ENCODE results near the gene ZNF836.
"Not testable (repeated sequence)": the region's sequence is repeated elsewhere in the genome, so short reads cannot be mapped to it uniquely, and the experiment has no call there.

The ZNF836 gene

DNA sequence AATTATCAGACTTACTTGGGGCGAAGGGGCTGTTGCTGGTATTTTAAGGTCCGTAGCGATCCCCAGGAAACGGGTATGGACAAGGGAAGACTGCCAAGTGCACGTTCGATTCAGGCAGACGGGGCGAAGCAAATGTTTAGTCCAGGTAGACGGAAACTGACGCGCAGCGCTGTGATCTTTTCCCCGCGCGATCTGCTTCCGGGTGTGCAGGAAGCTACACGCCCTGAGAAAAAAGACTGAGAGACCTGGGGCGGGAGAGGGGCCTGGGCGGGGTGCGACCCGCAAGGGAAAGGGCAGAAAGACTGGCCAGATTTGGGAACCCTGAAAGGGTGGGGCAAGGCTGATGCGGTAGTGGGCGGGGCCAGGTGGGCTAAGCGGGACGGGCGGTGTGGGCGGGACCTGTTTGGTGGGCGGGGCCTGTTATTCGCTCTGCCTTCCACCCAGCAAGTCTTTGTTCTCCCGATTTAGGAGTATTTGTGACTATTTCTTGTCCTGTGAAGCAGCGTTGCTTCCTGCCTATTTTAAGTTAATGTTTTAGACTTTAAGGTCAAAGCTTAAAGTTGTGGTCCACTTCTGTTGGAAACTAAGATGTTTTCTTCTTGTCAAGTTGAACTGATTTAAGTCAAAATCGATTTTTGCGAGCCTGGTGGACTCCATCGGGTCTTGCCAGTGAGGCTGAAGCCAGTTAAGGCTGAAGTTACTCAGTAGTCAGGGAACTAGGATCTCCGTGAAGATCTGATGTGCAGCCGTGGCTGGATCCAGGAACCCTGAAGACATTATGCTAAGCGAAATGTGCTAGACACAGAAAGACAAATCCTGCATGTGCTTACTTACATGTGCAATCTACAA is at the start of gene ZNF836:
TSS of gene ZNF836 (minus strand) at position 301 of the 849 bp plus-strand sequence. CDS start 3,549 bp downstream, outside the sequence.
- peak; percentile 53 for DNase-seq (ENCODE audit: low read depth)

DNA sequence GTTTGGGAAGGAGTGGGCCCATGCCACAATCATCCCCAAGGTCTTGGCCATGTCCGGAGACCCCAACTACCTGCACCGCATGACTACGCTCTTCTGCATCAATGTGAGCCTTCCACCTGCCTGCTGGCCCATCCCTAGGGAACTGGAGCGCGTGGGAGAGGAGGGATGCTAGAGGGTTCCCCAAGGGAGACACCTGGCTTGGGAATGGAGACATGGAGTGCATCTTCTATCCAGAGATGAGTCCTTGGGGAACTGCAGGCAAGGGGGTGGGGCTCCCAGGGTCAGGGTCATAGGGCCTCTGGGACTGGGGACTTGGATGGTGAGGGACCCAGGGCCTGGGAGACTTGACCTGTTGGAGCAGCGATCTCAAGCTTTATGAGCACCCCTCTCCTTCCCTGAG is 49.6 kb upstream of the ZNF836 start:
- no peak for DNase-seq (ENCODE audit: low read depth)

GRCh38 chr19:52219611-52220010 is 48.2 kb upstream of the ZNF836 start:
- DNase-seq (ENCODE audit: low read depth) = no peak

- DNase-seq (ENCODE audit: low read depth) = no peak
Observed at GRCh38 chr19:52217576-52217975, 46.2 kb upstream of the ZNF836 start.

GRCh38 chr19:52216401-52216800 is 45.0 kb upstream of the ZNF836 start:
- no peak for DNase-seq (ENCODE audit: low read depth)

DNA sequence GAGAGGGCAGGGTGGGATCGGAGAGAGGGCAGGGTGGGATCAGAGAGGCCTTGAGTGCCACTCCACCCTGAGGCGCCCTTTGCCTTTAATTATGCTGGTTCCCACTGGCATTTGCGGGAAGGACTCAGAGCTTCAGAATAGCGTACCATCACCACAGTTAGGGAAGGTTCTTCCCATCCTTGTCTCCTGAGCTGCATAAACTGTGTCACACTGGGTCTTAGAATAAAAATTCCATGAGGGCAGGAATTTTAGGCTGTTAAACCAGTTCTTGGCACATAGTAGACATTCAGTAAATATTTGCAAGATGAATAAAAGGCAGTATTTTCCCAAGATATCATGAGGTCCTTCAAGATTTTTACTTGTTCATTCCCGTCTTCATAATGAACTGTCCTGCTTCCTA is 42.8 kb upstream of the ZNF836 start:
- DNase-seq (ENCODE audit: low read depth) = no peak

DNA sequence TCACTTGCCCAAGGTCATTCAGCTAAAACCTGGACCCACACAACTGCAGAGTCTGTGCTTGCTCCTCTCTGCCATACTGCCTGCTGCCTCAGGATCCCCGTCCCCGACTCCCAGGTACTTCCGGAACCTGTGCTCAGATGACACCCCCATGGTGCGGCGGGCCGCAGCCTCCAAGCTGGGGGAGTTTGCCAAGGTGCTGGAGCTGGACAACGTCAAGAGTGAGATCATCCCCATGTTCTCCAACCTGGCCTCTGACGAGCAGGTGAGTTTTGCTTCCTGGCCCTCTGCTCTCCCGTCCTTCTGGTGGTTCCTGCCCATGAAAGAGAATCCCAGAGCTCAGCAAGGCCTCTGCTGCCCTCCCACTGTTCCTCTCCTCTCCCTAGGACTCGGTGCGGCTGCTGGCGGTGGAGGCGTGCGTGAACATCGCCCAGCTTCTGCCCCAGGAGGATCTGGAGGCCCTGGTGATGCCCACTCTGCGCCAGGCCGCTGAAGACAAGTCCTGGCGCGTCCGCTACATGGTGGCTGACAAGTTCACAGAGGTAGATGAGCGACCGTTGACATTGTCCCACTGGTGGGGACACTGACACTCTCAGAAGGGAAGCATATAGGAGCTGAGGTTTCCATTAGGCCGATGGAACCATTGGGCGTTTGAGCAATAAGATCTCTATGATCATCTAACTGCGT is 41.3 kb upstream of the ZNF836 start:
- no peak for DNase-seq (ENCODE audit: low read depth)

GRCh38 chr19:52211926-52212571 is 40.6 kb upstream of the ZNF836 start:
- DNase-seq (ENCODE audit: low read depth) = no peak

GRCh38 chr19:52211203-52211602 is 39.8 kb upstream of the ZNF836 start:
- DNase-seq (ENCODE audit: low read depth) = no peak

DNA sequence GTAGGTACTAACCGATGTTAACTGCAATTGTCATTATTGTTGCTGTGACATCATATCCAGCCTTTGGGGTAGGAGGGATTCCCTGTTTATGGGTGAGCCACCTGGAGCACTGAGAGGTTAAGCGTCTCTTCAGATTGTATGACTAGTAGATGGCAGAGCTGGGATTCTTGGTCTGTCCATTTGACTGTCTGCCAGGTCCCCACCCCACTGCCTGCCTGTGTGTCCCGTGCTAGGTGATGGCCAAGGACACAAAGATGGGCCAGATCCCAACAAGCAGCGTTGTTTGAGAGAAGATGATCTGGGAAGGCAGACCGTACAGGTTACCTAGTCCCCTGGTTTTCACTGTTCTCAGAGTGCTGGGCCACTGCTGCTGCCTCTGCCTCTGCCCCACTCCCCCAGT is 35.1 kb upstream of the ZNF836 start:
- no peak for DNase-seq (ENCODE audit: low read depth)

GRCh38 chr19:52200755-52201391 is 29.5 kb upstream of the ZNF836 start:
- not testable (repeated sequence) for DNase-seq (ENCODE audit: low read depth)

DNA sequence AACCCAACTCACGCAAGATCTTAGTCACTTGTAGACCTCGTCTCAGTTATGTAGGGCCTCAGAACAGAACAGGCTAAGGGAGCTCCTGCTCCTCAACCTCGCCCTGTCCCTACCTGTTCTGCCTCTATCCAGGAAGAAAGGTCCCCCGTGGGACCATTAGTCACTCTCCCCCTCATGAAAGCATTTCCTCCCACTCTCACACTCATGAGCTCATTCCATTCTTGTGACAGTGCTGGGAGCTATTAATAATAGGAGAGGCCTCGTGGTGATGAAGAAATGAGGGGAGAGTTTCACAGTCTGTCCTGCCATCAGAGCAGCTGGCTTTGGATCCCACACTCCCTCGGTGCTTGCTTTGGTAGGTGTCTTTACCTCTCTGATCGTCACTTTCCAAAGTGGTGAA is 28.6 kb upstream of the ZNF836 start:
- peak; percentile 84 for DNase-seq (ENCODE audit: low read depth)

- DNase-seq (ENCODE audit: low read depth) = no peak
Observed at GRCh38 chr19:52198678-52199077, 27.3 kb upstream of the ZNF836 start.

DNA sequence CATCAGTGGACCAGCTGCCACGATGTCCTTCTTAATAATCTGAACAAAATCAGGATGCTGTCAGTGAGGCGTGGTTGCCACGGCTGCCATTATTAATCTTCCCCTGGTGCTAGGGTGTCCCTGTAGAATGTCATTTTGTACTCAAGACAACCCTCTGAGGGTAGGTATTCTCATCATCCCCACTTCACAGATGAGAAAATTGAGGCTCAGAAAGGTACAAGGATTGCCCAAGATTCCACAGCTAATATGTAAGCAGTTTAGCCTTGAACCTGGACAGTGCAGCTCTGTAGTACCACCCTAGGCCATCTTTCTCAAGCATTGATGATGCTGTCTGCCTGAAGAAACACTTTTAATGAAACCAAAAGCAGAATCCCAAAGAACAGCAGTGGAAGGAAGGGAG is 26.5 kb upstream of the ZNF836 start:
- DNase-seq (ENCODE audit: low read depth) = no peak

DNA sequence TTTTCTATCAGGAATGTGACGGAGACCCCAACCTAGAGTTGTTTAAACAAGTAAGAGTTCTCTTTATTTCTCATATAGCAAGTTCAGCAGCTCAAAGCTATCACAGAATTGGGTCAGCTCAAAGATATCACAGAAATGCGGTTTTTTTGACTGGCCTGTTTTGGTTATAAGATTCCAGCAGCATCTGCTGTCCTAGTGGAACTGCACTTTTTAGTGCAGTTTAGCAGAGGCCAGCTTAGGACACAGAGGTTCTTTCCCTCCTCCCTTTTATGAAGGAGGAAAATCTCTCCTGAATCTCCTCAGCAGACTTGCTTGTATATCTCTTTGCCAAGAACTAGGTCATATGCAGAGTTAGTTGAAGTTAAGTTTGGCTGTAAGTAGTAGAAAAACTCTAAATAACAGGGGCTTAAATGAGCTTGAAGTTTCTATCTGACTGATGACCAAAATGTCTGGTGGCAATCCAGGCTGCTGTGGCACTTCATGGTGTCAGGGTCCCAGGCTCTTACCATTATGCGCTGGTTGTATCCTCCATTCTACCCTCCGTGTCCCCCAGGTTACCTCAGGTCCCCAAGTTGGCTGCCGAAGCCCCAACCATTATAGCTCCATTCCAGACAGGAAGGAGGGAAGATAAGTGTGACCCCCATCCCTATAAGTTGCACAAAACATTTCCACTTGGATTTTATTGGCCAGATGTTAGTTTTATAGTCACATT is 25.0 kb upstream of the ZNF836 start:
- DNase-seq (ENCODE audit: low read depth) = no peak

- no peak for DNase-seq (ENCODE audit: low read depth)
Observed at GRCh38 chr19:52191951-52192350, 20.5 kb upstream of the ZNF836 start.

- no peak for DNase-seq (ENCODE audit: low read depth)
Observed at GRCh38 chr19:52191389-52191788, 20.0 kb upstream of the ZNF836 start.

- DNase-seq (ENCODE audit: low read depth) = peak; percentile 35
Observed at GRCh38 chr19:52190487-52191293, 19.3 kb upstream of the ZNF836 start.

DNA sequence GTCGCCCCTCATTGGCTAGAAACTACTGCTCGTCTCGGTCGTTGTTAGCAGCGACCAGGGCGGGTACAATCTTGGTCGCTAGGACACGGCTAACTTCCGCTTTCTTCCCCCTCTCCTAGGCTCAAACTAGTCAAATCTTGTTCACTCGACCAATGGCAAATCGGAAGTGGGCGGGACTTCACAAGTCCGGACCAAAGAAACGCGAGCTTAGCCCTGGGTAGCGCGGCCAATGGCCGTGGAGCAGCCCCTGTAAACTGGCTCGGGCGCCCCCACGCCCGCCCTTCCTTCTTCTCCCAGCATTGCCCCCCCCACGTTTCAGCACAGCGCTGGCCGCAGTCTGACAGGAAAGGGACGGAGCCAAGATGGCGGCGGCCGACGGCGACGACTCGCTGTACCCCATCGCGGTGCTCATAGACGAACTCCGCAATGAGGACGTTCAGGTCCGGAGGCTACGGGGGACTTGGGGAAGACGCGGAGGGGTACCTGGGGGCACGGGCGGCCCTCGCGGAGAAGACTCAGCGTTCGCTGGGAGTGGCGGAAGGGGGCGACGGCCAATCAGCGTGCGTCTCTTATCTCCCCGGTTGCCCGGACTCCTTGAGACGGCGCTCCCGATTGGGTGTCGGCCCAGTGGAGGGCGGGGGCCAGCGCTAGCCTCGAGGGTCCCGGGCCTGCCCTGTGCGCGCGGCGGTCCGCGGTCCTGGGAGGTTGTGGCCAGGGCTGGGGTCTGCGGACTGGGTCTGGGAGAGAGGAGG is 18.5 kb upstream of the ZNF836 start, which contains the start of gene PPP2R1A:
TSS of gene PPP2R1A (plus strand) at position 318 of the 752 bp plus-strand sequence. CDS start at position 363, 45 bp downstream.
- peak; percentile 100 for DNase-seq (ENCODE audit: low read depth)

Measured in stromal cell of bone marrow (primary cell).